Endodermal cell (in vitro differentiated cells): ENCODE measurements around the gene SMURF2. TPM values are rescaled to one million over a fixed set of nuclear protein-coding genes. Genes with fewer than 3 reads are reported as not detected.

Experiments used
- DNase-seq: peaks from one replicate; pipeline ENCODE4 v3.0.0-alpha.2; 2017
- H3K27ac ChIP-seq: 2 replicates; pipeline ENCODE4 v1.5.1; 2013; ENCODE audit warnings: mild to moderate bottlenecking, low read depth, low read length, moderate library complexity
- H3K27me3 ChIP-seq: 2 replicates; pipeline ENCODE4 v1.6.1; 2013; ENCODE audit warnings: mild to moderate bottlenecking, low read length, moderate library complexity; ENCODE audit not compliant: insufficient read depth, control insufficient read depth, poor library complexity, severe bottlenecking
- H3K36me3 ChIP-seq: 2 replicates; pipeline ENCODE4 v1.7.0; 2013; ENCODE audit warnings: mild to moderate bottlenecking, low read length, moderate library complexity; ENCODE audit not compliant: control insufficient read depth, insufficient read depth
- H3K4me1 ChIP-seq: one replicate; pipeline ENCODE4 v1.7.0; 2013; ENCODE audit warnings: low read length; ENCODE audit not compliant: control insufficient read depth, insufficient read depth
- H3K4me3 ChIP-seq: 2 replicates; pipeline ENCODE4 v1.5.1; 2013; ENCODE audit warnings: mild to moderate bottlenecking, low read length, moderate library complexity
- H3K9ac ChIP-seq: 2 replicates; pipeline ENCODE4 v1.6.1; 2013; ENCODE audit warnings: mild to moderate bottlenecking, low read length, moderate library complexity; ENCODE audit not compliant: poor library complexity, severe bottlenecking; ENCODE audit errors: extremely low read depth
- H3K9me3 ChIP-seq: 2 replicates; pipeline ENCODE4 v1.6.1; 2013; ENCODE audit warnings: mild to moderate bottlenecking, low read length, moderate library complexity; ENCODE audit not compliant: control insufficient read depth
- H3K27ac Mint-ChIP-seq: 2 replicates; pipeline ENCODE4 v1.8.0; 2020; ENCODE audit warnings: mixed read lengths
- H3K27me3 Mint-ChIP-seq: 2 replicates; pipeline ENCODE4 v1.8.0; 2021; ENCODE audit warnings: mild to moderate bottlenecking, mixed read lengths; ENCODE audit not compliant: insufficient read depth
- H3K36me3 Mint-ChIP-seq: 2 replicates; pipeline ENCODE4 v1.8.0; 2020; ENCODE audit warnings: low read depth, mixed read lengths
- H3K4me1 Mint-ChIP-seq: 2 replicates; pipeline ENCODE4 v1.8.0; 2020; ENCODE audit warnings: mixed read lengths
- H3K4me3 Mint-ChIP-seq: 2 replicates; pipeline ENCODE4 v1.8.0; 2020; ENCODE audit warnings: mild to moderate bottlenecking, moderate library complexity, mixed read lengths
- H3K9me3 Mint-ChIP-seq: 2 replicates; pipeline ENCODE4 v1.8.0; 2020; ENCODE audit warnings: mild to moderate bottlenecking, mixed read lengths
- WGBS, 2 experiments: methylation state at CpG; one replicate each; pipeline versions ENCODE4 v1.1.5 to v1.1.7; 2013; ENCODE audit warnings: missing lambda C conversion rate in 2 of 2, mixed read lengths in 1 of 2; ENCODE audit not compliant: insufficient coverage in 1 of 2, insufficient read length in 1 of 2; 5-methylcytosine and 5-hydroxymethylcytosine counted together
- total RNA-seq, 2 donors: library from RNA; stranded (reverse); fragmentation: NEBNext Ultra II Directional in 1 of 2; extraction: Animal tissue kit (Norgen Biotek cat#: 25700) in 1 of 2; gene quantifications; 2 replicates in 1 of 2; 3 replicates in 1 of 2; pipeline ENCODE4 v1.2.1, GENCODE V29; 2021
- TF ChIP-seq, protein P1 (sequence below): fragments of 200-600 bp; sonication (generic); conservative IDR thresholded peaks from 2 replicates; pipeline ENCODE4 v1.5.0; 2021; ENCODE audit warnings: antibody characterized with exemption, mild to moderate bottlenecking

Gene SMURF2
- total RNA-seq, 2 donors from 2014 or later: 33.6 to 34.1 TPM

DNA sequence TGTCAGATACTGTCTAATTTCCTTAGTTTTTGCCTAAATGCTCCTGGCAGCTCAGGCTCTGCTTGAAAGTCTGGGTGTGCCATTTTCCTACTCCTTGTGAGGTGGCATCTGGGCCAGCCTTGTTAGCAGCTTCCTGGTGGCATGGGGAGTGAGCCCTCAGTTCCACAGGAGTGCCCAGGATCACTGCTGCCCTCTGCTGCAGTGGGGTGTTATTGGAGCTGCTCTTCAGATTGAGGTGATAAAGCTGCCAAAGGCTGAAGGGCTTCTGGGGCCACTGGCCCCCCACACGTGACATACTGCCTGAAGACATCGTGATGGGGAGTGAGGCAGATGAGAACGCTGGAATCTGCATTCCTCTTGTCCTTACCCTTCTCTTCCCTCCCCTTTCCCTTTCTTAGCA is 127.9 kb downstream of the SMURF2 start:
- Histone ChIP-seq H3K27ac (no peak overlapping the region), H3K9ac (no peak overlapping the region), H3K9me3 (no peaks in the 10 kb centered on the region), H3K4me3 (no peak overlapping the region), H3K4me1 (no peaks in the 10 kb centered on the region), H3K27me3 (no peaks in the 10 kb centered on the region), H3K36me3 (peaks cover 97% of the 10 kb centered on the region)
- Mint-ChIP-seq H3K36me3 (peaks cover 75% of the 10 kb centered on the region), H3K9me3 (no peaks in the 10 kb centered on the region), H3K4me1 (no peaks in the 10 kb centered on the region), H3K27me3 (no peaks in the 10 kb centered on the region), H3K27ac (no peak overlapping the region), H3K4me3 (no peak overlapping the region)
- 94% methylated on average over 3 of the region's 3 CpGs; no CpG with 5 or more reads in 1 of the 2 experiments for WGBS, 2 experiments
- TF ChIP-seq, protein P1, sequence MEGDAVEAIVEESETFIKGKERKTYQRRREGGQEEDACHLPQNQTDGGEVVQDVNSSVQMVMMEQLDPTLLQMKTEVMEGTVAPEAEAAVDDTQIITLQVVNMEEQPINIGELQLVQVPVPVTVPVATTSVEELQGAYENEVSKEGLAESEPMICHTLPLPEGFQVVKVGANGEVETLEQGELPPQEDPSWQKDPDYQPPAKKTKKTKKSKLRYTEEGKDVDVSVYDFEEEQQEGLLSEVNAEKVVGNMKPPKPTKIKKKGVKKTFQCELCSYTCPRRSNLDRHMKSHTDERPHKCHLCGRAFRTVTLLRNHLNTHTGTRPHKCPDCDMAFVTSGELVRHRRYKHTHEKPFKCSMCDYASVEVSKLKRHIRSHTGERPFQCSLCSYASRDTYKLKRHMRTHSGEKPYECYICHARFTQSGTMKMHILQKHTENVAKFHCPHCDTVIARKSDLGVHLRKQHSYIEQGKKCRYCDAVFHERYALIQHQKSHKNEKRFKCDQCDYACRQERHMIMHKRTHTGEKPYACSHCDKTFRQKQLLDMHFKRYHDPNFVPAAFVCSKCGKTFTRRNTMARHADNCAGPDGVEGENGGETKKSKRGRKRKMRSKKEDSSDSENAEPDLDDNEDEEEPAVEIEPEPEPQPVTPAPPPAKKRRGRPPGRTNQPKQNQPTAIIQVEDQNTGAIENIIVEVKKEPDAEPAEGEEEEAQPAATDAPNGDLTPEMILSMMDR: no peak
- no peak for DNase-seq

GRCh38 chr17:64533784-64534183 is 128.3 kb downstream of the SMURF2 start:
- peaks cover 98% of the 10 kb centered on the region for H3K36me3 ChIP-seq
- H3K4me1 ChIP-seq: no peaks in the 10 kb centered on the region
- H3K9me3 ChIP-seq: no peaks in the 10 kb centered on the region
- H3K27ac Mint-ChIP-seq: no peak overlapping the region
- WGBS, 2 experiments: 96 to 100% methylated on average over 2 of the region's 2 CpGs
- H3K9ac ChIP-seq: no peak overlapping the region
- no peak overlapping the region for H3K4me3 Mint-ChIP-seq
- no peaks in the 10 kb centered on the region for H3K4me1 Mint-ChIP-seq
- no peaks in the 10 kb centered on the region for H3K27me3 Mint-ChIP-seq
- TF ChIP-seq, protein P1: no peak
- peaks cover 77% of the 10 kb centered on the region for H3K36me3 Mint-ChIP-seq
- no peak overlapping the region for H3K4me3 ChIP-seq
- DNase-seq: no peak
- H3K9me3 Mint-ChIP-seq: no peaks in the 10 kb centered on the region
- no peaks in the 10 kb centered on the region for H3K27me3 ChIP-seq
- no peak overlapping the region for H3K27ac ChIP-seq

DNA sequence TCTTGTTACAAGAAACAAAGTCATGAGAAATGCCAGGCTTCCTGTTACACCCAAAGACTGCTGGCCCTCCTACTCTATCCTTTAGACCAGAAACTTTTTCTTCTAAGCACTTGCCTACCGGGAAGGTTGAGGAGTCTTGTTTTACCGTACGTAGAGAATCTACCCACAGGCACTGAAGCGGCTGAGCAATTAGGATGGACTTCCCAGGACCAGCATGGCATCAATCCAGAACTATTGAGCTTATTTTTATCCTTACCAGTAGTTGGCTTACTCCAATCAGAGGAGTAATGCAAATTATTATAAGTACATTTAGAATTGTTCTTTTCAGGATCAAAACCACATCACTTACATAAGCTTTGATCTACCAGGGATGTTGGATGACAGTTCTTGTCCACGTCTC is 129.7 kb downstream of the SMURF2 start:
- TF ChIP-seq, protein P1: no peak
- Histone ChIP-seq H3K4me3 (no peak overlapping the region), H3K27me3 (no peaks in the 10 kb centered on the region), H3K9ac (no peak overlapping the region), H3K36me3 (peaks cover 99% of the 10 kb centered on the region), H3K9me3 (no peaks in the 10 kb centered on the region), H3K27ac (no peak overlapping the region), H3K4me1 (no peaks in the 10 kb centered on the region)
- Mint-ChIP-seq H3K27ac (no peak overlapping the region), H3K4me3 (no peak overlapping the region), H3K27me3 (no peaks in the 10 kb centered on the region), H3K9me3 (no peaks in the 10 kb centered on the region), H3K4me1 (no peaks in the 10 kb centered on the region), H3K36me3 (peaks cover 81% of the 10 kb centered on the region)
- no peak for DNase-seq
- WGBS, 2 experiments: 96 to 100% methylated on average over 1 to 5 of the region's 5 CpGs
